ENCODE results near the gene STK40.
A peak's percentile ranks its signal among the peaks of the same experiment; 100 is the strongest.

Gene STK40

GRCh38 chr1:36420409-36420808, 34.7 kb upstream of the STK40 start:
- Histone ChIP-seq H3K79me2 (ENCODE audit: insufficient read depth, low read length) (no peaks in the 10 kb centered on the region), H3K4me3 (ENCODE audit: low read depth in 1 of 2, low read length in 2 of 2) (no peak overlapping the region), H3K36me3 (ENCODE audit: insufficient read depth, low read length) (peaks cover 5% of the 10 kb centered on the region; the same call in 1 of the 2 replicates), H3K9ac (ENCODE audit: low read depth, low read length) (peak overlapping the region; percentile 15; the same call in 1 of the 2 replicates), H3K9me3 (ENCODE audit: insufficient read depth, low read length, severe bottlenecking) (no peaks in the 10 kb centered on the region), H3K27ac (ENCODE audit: low read length) (no peak overlapping the region), H4K20me1 (ENCODE audit: insufficient read depth, low read length) (no peaks in the 10 kb centered on the region), H3K4me1 (ENCODE audit: insufficient read depth, low read length) (peaks cover 7% of the 10 kb centered on the region), H3K4me2 (ENCODE audit: insufficient read depth, low read length) (peak overlapping the region; percentile 23; the same call in 1 of the 2 replicates), H2AFZ (ENCODE audit: low read depth, low read length) (peak overlapping the region; percentile 63), H3K27me3 (ENCODE audit: insufficient read depth, low read length, poor library complexity) (no peaks in the 10 kb centered on the region)
- TF ChIP-seq EZH2 (IDR thresholded peaks at IDR 0.05; ENCODE audit: borderline replicate concordance, low read depth, low read length, severe bottlenecking): no peak
- TF ChIP-seq, protein P1, sequence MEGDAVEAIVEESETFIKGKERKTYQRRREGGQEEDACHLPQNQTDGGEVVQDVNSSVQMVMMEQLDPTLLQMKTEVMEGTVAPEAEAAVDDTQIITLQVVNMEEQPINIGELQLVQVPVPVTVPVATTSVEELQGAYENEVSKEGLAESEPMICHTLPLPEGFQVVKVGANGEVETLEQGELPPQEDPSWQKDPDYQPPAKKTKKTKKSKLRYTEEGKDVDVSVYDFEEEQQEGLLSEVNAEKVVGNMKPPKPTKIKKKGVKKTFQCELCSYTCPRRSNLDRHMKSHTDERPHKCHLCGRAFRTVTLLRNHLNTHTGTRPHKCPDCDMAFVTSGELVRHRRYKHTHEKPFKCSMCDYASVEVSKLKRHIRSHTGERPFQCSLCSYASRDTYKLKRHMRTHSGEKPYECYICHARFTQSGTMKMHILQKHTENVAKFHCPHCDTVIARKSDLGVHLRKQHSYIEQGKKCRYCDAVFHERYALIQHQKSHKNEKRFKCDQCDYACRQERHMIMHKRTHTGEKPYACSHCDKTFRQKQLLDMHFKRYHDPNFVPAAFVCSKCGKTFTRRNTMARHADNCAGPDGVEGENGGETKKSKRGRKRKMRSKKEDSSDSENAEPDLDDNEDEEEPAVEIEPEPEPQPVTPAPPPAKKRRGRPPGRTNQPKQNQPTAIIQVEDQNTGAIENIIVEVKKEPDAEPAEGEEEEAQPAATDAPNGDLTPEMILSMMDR (IDR thresholded peaks at IDR 0.05; ENCODE audit: borderline replicate concordance, extremely low read depth, low read length, poor library complexity, severe bottlenecking): no peak
- DNase-seq: no peak
- ATAC-seq (ENCODE audit: insufficient read depth, low read depth): no peak

GRCh38 chr1:36419569-36419968, 33.8 kb upstream of the STK40 start:
- no peak overlapping the region for H3K4me3 ChIP-seq (ENCODE audit: low read depth in 1 of 2, low read length in 2 of 2)
- DNase-seq (no peak), ATAC-seq (ENCODE audit: insufficient read depth, low read depth) (no peak)
- H3K9me3 ChIP-seq (ENCODE audit: insufficient read depth, low read length, severe bottlenecking): no peaks in the 10 kb centered on the region
- H3K27ac ChIP-seq (ENCODE audit: low read length): no peak overlapping the region
- H4K20me1 ChIP-seq (ENCODE audit: insufficient read depth, low read length): no peaks in the 10 kb centered on the region
- no peak overlapping the region for H2AFZ ChIP-seq (ENCODE audit: low read depth, low read length)
- no peaks in the 10 kb centered on the region for H3K79me2 ChIP-seq (ENCODE audit: insufficient read depth, low read length)
- TF ChIP-seq, protein P1 (IDR thresholded peaks at IDR 0.05; ENCODE audit: borderline replicate concordance, extremely low read depth, low read length, poor library complexity, severe bottlenecking): no peak
- H3K4me1 ChIP-seq (ENCODE audit: insufficient read depth, low read length): peaks cover 7% of the 10 kb centered on the region
- no peaks in the 10 kb centered on the region for H3K27me3 ChIP-seq (ENCODE audit: insufficient read depth, low read length, poor library complexity)
- no peak overlapping the region for H3K9ac ChIP-seq (ENCODE audit: low read depth, low read length)
- H3K36me3 ChIP-seq (ENCODE audit: insufficient read depth, low read length): peaks cover 5% of the 10 kb centered on the region; the same call in 1 of the 2 replicates
- H3K4me2 ChIP-seq (ENCODE audit: insufficient read depth, low read length): no peak overlapping the region

DNA sequence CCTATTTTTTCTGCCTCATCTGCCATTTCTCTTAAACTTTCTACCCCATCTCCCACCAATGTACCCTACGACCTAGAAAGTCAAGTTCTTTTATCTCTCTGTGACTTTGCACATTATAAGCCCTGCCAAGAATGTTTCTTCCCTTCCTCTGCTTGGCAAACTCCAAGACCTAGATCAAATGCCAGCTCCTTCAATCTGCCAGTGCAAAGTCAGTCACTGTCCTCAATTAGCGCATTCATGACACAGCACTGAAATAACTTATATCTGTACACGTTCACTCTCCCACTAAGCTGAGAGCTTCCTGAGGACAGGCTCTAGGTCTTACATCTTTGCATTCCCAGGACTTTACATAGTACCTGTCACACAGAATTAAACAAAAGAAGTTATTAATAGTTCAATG, 33.4 kb upstream of the STK40 start:
- no peak overlapping the region for H3K4me2 ChIP-seq (ENCODE audit: insufficient read depth, low read length)

More for the DNA sequence above, 33.4 kb upstream of the STK40 start:
- no peak for ATAC-seq (ENCODE audit: insufficient read depth, low read depth)
- peaks cover 7% of the 10 kb centered on the region for H3K4me1 ChIP-seq (ENCODE audit: insufficient read depth, low read length)
- no peaks in the 10 kb centered on the region for H3K79me2 ChIP-seq (ENCODE audit: insufficient read depth, low read length)
- H3K9me3 ChIP-seq (ENCODE audit: insufficient read depth, low read length, severe bottlenecking): no peaks in the 10 kb centered on the region
- H2AFZ ChIP-seq (ENCODE audit: low read depth, low read length): no peak overlapping the region
- peaks cover 5% of the 10 kb centered on the region; the same call in 1 of the 2 replicates for H3K36me3 ChIP-seq (ENCODE audit: insufficient read depth, low read length)
- H3K9ac ChIP-seq (ENCODE audit: low read depth, low read length): no peak overlapping the region
- no peaks in the 10 kb centered on the region for H4K20me1 ChIP-seq (ENCODE audit: insufficient read depth, low read length)
- H3K27me3 ChIP-seq (ENCODE audit: insufficient read depth, low read length, poor library complexity): no peaks in the 10 kb centered on the region
- H3K27ac ChIP-seq (ENCODE audit: low read length): no peak overlapping the region
- TF ChIP-seq, protein P1 (IDR thresholded peaks at IDR 0.05; ENCODE audit: borderline replicate concordance, extremely low read depth, low read length, poor library complexity, severe bottlenecking): no peak
- TF ChIP-seq EZH2 (IDR thresholded peaks at IDR 0.05; ENCODE audit: borderline replicate concordance, low read depth, low read length, severe bottlenecking): no peak
- no peak for DNase-seq
- no peak overlapping the region for H3K4me3 ChIP-seq (ENCODE audit: low read depth in 1 of 2, low read length in 2 of 2)
